ENCODE measurements around the gene WDR70.
"Not testable (repeated sequence)": the region's sequence is repeated elsewhere in the genome, so short reads cannot be mapped to it uniquely, and the experiment has no call there.

- TF ChIP-seq CTCF (IDR thresholded peaks at IDR 0.05; ENCODE audit: extremely low read depth in 1 of 2, insufficient read depth in 1 of 2, low read depth in 1 of 2, low read length in 2 of 2); EZH2 (IDR thresholded peaks at IDR 0.05; ENCODE audit: borderline replicate concordance, low read depth, low read length, severe bottlenecking); POLR2AphosphoS5 (IDR thresholded peaks at IDR 0.05; ENCODE audit: insufficient read depth, low read depth, low read length); POLR2A (IDR thresholded peaks at IDR 0.05; ENCODE audit: low read depth, low read length); JUN (IDR thresholded peaks at IDR 0.05; ENCODE audit: borderline replicate concordance, insufficient read depth, insufficient read length, low read depth); MYC (IDR thresholded peaks at IDR 0.05; ENCODE audit: low read depth, low read length); GATA2 (IDR thresholded peaks at IDR 0.05; ENCODE audit: insufficient read depth, insufficient read length, low read depth, low read length): not testable (repeated sequence)
- TF ChIP-seq, protein P1, sequence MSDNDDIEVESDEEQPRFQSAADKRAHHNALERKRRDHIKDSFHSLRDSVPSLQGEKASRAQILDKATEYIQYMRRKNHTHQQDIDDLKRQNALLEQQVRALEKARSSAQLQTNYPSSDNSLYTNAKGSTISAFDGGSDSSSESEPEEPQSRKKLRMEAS (IDR thresholded peaks at IDR 0.05; ENCODE audit: insufficient read depth, insufficient read length): not testable (repeated sequence)
Measured at GRCh38 chr5:37481395-37481794, 102.3 kb downstream of the WDR70 start.
